K562 (cell line): ENCODE results near the gene ZNF213. TPM values are rescaled to one million over a fixed set of nuclear protein-coding genes. Genes with fewer than 3 reads are reported as not detected.

ENCODE experiments used
- ASH1L ChIP-seq: fragments of 450-650 bp; IDR thresholded peaks from 2 replicates; pipeline ENCODE4 v1.6.1; 2018; ENCODE audit warnings: borderline replicate concordance, mild to moderate bottlenecking, low read depth; ENCODE audit not compliant: partially characterized antibody
- BRCA1 ChIP-seq, 2 experiments: fragments of 450-650 bp in 1 of 2; sonication (generic) in 1 of 2; formaldehyde crosslinking in 1 of 2; IDR thresholded peaks; 2 replicates each; pipeline versions ENCODE4 v1.5.0 to v1.6.1; 2017 to 2020; ENCODE audit warnings: mild to moderate bottlenecking in 1 of 2, missing genetic modification reagents in 1 of 2
- CTBP1 ChIP-seq: fragments of 450-650 bp; IDR thresholded peaks from 2 replicates; pipeline ENCODE4 v1.6.1; 2016; ENCODE audit warnings: borderline replicate concordance
- CXXC5 ChIP-seq: fragments of 250-450 bp; sonication (Bioruptor Pico); IDR thresholded peaks from 2 replicates; pipeline ENCODE4 v1.8.0; 2022; ENCODE audit warnings: inconsistent platforms, mild to moderate bottlenecking, moderate library complexity
- DMBX1 ChIP-seq: fragments of 250-450 bp; sonication (Bioruptor Pico); IDR thresholded peaks from 2 replicates; pipeline ENCODE4 v1.8.0; 2022; ENCODE audit warnings: inconsistent platforms, mild to moderate bottlenecking, moderate library complexity, borderline replicate concordance
- ELK3 ChIP-seq: fragments of 450-650 bp; formaldehyde crosslinking; IDR thresholded peaks from 2 replicates; pipeline ENCODE4 v1.4.0; 2020; ENCODE audit warnings: mild to moderate bottlenecking
- ETV1 ChIP-seq: fragments of 450-650 bp; conservative IDR thresholded peaks from 2 replicates; pipeline ENCODE4 v1.6.1; 2016; ENCODE audit warnings: missing genetic modification characterization, control low read depth, low read depth, missing compliant biosample characterization
- GMEB1 ChIP-seq: fragments of 250-450 bp; sonication (Bioruptor Pico); IDR thresholded peaks from 2 replicates; pipeline ENCODE4 v1.4.0; 2020; ENCODE audit warnings: mild to moderate bottlenecking
- HDGF ChIP-seq: fragments of 450-650 bp; IDR thresholded peaks from 2 replicates; pipeline ENCODE4 v1.6.1; 2016
- KLF13 ChIP-seq: fragments of 450-650 bp; IDR thresholded peaks from 2 replicates; pipeline ENCODE4 v1.6.1; 2016; ENCODE audit warnings: missing genetic modification characterization, low read depth, mild to moderate bottlenecking, missing compliant biosample characterization, moderate library complexity, borderline replicate concordance
- NFRKB ChIP-seq: fragments of 450-650 bp; IDR thresholded peaks from 2 replicates; pipeline ENCODE4 v1.6.1; 2016; ENCODE audit warnings: low read depth
- PTTG1 ChIP-seq: fragments of 450-650 bp; IDR thresholded peaks from 2 replicates; pipeline ENCODE4 v1.6.1; 2016; ENCODE audit warnings: low read depth, mild to moderate bottlenecking, missing genetic modification characterization, missing compliant biosample characterization
- TBL1XR1 ChIP-seq, 2 experiments: IDR thresholded peaks; 2 replicates each; pipeline ENCODE4 v1.6.1; 2012; ENCODE audit warnings: improper control_type of control experiment in 2 of 2, low read length in 2 of 2, mild to moderate bottlenecking in 1 of 2
- ZKSCAN1 ChIP-seq: fragments of 150-350 bp; IDR thresholded peaks from 2 replicates; pipeline ENCODE4 v1.6.1; 2016; ENCODE audit warnings: low read depth, low read length
- ZNF23 ChIP-seq: fragments of 250-450 bp; sonication (Bioruptor Pico); IDR thresholded peaks from 2 replicates; pipeline ENCODE4 v1.4.0; 2020; ENCODE audit warnings: mild to moderate bottlenecking
- ZNF24 ChIP-seq: fragments of 450-650 bp; IDR thresholded peaks from 2 replicates; pipeline ENCODE4 v1.6.1; 2016
- polyA plus RNA-seq, 8 experiments: library from polyadenylated mRNA; depleted of rRNA in 4 of 8; stranded (reverse) in 5 of 8; unstranded in 3 of 8; fragments of >200 nt; fragmentation: Nextera tagmentation in 2 of 8; fragmentation: Illumina TruSeq in 1 of 8; extraction: Ambion mirVana in 2 of 8; extraction: Trizol in 1 of 8; gene quantifications; 2 replicates each; pipeline versions ENCODE4 v1.2.1 to v1.2.3, GENCODE V29; 2011 to 2014; ENCODE audit warnings: inconsistent platforms in 1 of 8, missing spikeins in 1 of 8
- total RNA-seq, 7 experiments: library from RNA; depleted of rRNA in 6 of 7; stranded (reverse); fragments of >200 nt in 6 of 7; fragmentation: Illumina TruSeq in 2 of 7; extraction: Trizol in 2 of 7; gene quantifications; 2 replicates each; pipeline versions ENCODE4 v1.2.1 to v1.2.3, GENCODE V29; 2011 to 2021; ENCODE audit warnings: low replicate concordance in 1 of 7
- TF ChIP-seq, protein P1 (sequence below): fragments of 250-450 bp; sonication (Bioruptor Pico); IDR thresholded peaks from 2 replicates; pipeline ENCODE4 v1.5.1; 2021; ENCODE audit warnings: mild to moderate bottlenecking
- TF ChIP-seq, protein P2 (sequence below), 2 experiments: fragments of 450-650 bp in 1 of 2; IDR thresholded peaks; 2 replicates each; pipeline ENCODE4 v1.6.1; 2011 to 2017; ENCODE audit warnings: low read depth in 2 of 2, antibody characterized with exemption in 1 of 2, borderline replicate concordance in 1 of 2, low read length in 1 of 2, mild to moderate bottlenecking in 1 of 2, mixed read lengths in 1 of 2; ENCODE audit not compliant: control insufficient read depth in 1 of 2

ZNF213 gene
- total and polyA plus RNA-seq, 9 of the 15 experiments (the other 6 are each of a cell fraction or from before 2014, with no cell fraction given), result 0.49 to 10.0 (median 1.8) TPM

- no peak for TF ChIP-seq GMEB1 (CRISPR knock-in tag)
- TF ChIP-seq NFRKB, result no peak
- TF ChIP-seq ELK3 (CRISPR knock-in tag), result no peak
- TF ChIP-seq ZKSCAN1, result 0 out of 2 replicates have a peak, but pooled peaks have one; percentile 63
- TF ChIP-seq CTBP1, result peak; percentile 60
- no peak for TF ChIP-seq PTTG1 (tag)
- no peak for TF ChIP-seq KLF13 (tag)
- TF ChIP-seq, protein P1, sequence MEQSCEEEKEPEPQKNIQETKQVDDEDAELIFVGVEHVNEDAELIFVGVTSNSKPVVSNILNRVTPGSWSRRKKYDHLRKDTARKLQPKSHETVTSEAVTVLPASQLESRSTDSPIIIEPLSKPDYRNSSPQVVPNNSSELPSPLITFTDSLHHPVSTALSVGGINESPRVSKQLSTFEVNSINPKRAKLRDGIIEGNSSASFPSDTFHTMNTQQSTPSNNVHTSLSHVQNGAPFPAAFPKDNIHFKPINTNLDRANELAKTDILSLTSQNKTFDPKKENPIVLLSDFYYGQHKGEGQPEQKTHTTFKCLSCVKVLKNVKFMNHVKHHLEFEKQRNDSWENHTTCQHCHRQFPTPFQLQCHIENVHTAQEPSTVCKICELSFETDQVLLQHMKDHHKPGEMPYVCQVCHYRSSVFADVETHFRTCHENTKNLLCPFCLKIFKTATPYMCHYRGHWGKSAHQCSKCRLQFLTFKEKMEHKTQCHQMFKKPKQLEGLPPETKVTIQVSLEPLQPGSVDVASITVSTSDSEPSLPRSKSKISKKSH (CRISPR knock-in tag), result no peak
- TF ChIP-seq ZNF24, result peak; percentile 14; the same call in 1 of the 2 replicates
- TF ChIP-seq, protein P2, sequence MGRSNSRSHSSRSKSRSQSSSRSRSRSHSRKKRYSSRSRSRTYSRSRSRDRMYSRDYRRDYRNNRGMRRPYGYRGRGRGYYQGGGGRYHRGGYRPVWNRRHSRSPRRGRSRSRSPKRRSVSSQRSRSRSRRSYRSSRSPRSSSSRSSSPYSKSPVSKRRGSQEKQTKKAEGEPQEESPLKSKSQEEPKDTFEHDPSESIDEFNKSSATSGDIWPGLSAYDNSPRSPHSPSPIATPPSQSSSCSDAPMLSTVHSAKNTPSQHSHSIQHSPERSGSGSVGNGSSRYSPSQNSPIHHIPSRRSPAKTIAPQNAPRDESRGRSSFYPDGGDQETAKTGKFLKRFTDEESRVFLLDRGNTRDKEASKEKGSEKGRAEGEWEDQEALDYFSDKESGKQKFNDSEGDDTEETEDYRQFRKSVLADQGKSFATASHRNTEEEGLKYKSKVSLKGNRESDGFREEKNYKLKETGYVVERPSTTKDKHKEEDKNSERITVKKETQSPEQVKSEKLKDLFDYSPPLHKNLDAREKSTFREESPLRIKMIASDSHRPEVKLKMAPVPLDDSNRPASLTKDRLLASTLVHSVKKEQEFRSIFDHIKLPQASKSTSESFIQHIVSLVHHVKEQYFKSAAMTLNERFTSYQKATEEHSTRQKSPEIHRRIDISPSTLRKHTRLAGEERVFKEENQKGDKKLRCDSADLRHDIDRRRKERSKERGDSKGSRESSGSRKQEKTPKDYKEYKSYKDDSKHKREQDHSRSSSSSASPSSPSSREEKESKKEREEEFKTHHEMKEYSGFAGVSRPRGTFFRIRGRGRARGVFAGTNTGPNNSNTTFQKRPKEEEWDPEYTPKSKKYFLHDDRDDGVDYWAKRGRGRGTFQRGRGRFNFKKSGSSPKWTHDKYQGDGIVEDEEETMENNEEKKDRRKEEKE (IDR thresholded peaks at IDR 0.05; ENCODE audit: borderline replicate concordance in 1 of 2, control insufficient read depth in 1 of 2, low read depth in 2 of 2, low read length in 1 of 2), result peak in 1 of 2 experiments; percentile 74; a peak in 1 of 4 replicates
- no peak for TF ChIP-seq DMBX1 (CRISPR knock-in tag)
- peak; percentile 3 to 94; a peak in 3 of 4 replicates for TF ChIP-seq TBL1XR1 (IDR thresholded peaks at IDR 0.05; ENCODE audit: low read length in 2 of 2)
- TF ChIP-seq ZNF23 (CRISPR knock-in tag), result no peak
- TF ChIP-seq HDGF, result 0 out of 2 replicates have a peak, but pooled peaks have one; percentile 61
- no peak for TF ChIP-seq BRCA1 (IDR thresholded peaks at IDR 0.05)
- TF ChIP-seq BRCA1 (CRISPR knock-in tag; IDR thresholded peaks at IDR 0.05), result no peak
- peak; percentile 64 for TF ChIP-seq CXXC5 (CRISPR knock-in tag)
- no peak for TF ChIP-seq ETV1 (tag)
- TF ChIP-seq ASH1L, result no peak
These were observed 22.6 kb downstream of the ZNF213 start (continued) for GRCh38 chr16:3157229-3158025.
